ENCODE data around the gene DENND1B. TPM values are rescaled to one million over a fixed set of nuclear protein-coding genes. Genes with fewer than 3 reads are reported as not detected.

The DENND1B gene
- total RNA-seq, 1 experiment from 2014 or later, result 9.6 TPM

DNA sequence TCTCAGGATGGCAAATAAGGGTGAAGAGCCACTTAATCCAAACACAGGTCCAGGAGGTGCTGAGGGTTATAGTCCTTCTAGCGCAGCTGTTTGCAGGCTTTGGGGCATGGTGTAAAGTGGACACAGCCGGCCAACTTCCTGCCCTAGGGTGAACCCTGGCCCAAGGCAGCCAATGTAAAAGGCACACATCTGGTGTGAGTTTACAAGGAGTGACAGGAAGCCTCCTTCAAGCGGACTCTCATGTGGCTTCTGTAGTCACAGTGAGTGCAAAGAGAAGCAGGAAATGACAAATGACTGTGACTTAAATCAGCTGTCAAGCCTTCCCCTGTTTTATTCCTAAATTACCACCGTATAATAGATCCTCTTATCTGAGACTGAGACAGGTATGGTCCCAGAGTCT lies 294.2 kb downstream of the DENND1B start:
- H3K4me1 ChIP-seq (ENCODE audit: control insufficient read depth in 1 of 2, insufficient read depth in 2 of 2, low read length in 2 of 2), result no peaks in the 10 kb centered on the region
- no peak overlapping the region for H3K9ac ChIP-seq (ENCODE audit: low read length)
- no peaks in the 10 kb centered on the region for H3K27me3 ChIP-seq (ENCODE audit: insufficient read depth, low read length)
- RAD21 ChIA-PET (ENCODE audit: low non-redundant PET in 1 of 2, low total read pairs in 2 of 2, uncharacterized antibody in 2 of 2, unreplicated experiment in 2 of 2), result no interaction called here
- DNase-seq (ENCODE audit: low read depth, low spot score) (no peak), ATAC-seq (no peak)
- no peak overlapping the region for H2AFZ ChIP-seq (ENCODE audit: low read depth, low read length, poor library complexity, severe bottlenecking)
- no peak overlapping the region for H3K27ac ChIP-seq (ENCODE audit: low read depth, low read length)
- H4K20me1 ChIP-seq (ENCODE audit: insufficient read depth), result no peaks in the 10 kb centered on the region
- H3K9me2 ChIP-seq (ENCODE audit: insufficient read depth), result no peaks in the 10 kb centered on the region
- CTCF ChIA-PET, result no interaction called here
- no TSS peak for BruUV-seq (replicated peaks)
- TF ChIP-seq CBX3 (IDR thresholded peaks at IDR 0.05; ENCODE audit: low read depth) (no peak), EZH2 (IDR thresholded peaks at IDR 0.05) (no peak), POLR2AphosphoS5 (IDR thresholded peaks at IDR 0.05; ENCODE audit: low read depth, low read length) (no peak), TCF7L2 (IDR thresholded peaks at IDR 0.05; ENCODE audit: borderline replicate concordance, extremely low read depth, insufficient read depth, insufficient read length) (no peak), ZFX (IDR thresholded peaks at IDR 0.05) (no peak), RAD21 (IDR thresholded peaks at IDR 0.05; ENCODE audit: low read depth) (no peak), SP1 (IDR thresholded peaks at IDR 0.05; ENCODE audit: low read depth) (no peak), EGR1 (IDR thresholded peaks at IDR 0.05; ENCODE audit: low read depth) (no peak), EZH2phosphoT487 (IDR thresholded peaks at IDR 0.05; ENCODE audit: borderline replicate concordance) (no peak), JUND (IDR thresholded peaks at IDR 0.05) (no peak), SRF (IDR thresholded peaks at IDR 0.05; ENCODE audit: low read depth) (no peak)
- TF ChIP-seq, protein P1, sequence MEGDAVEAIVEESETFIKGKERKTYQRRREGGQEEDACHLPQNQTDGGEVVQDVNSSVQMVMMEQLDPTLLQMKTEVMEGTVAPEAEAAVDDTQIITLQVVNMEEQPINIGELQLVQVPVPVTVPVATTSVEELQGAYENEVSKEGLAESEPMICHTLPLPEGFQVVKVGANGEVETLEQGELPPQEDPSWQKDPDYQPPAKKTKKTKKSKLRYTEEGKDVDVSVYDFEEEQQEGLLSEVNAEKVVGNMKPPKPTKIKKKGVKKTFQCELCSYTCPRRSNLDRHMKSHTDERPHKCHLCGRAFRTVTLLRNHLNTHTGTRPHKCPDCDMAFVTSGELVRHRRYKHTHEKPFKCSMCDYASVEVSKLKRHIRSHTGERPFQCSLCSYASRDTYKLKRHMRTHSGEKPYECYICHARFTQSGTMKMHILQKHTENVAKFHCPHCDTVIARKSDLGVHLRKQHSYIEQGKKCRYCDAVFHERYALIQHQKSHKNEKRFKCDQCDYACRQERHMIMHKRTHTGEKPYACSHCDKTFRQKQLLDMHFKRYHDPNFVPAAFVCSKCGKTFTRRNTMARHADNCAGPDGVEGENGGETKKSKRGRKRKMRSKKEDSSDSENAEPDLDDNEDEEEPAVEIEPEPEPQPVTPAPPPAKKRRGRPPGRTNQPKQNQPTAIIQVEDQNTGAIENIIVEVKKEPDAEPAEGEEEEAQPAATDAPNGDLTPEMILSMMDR (IDR thresholded peaks at IDR 0.05 in 2 of 3, conservative IDR thresholded peaks at IDR 0.05 in 1 of 3; ENCODE audit: borderline replicate concordance in 1 of 3, insufficient read depth in 1 of 3, low read depth in 2 of 3, low read length in 2 of 3), result no peak
- TF ChIP-seq, protein P2, sequence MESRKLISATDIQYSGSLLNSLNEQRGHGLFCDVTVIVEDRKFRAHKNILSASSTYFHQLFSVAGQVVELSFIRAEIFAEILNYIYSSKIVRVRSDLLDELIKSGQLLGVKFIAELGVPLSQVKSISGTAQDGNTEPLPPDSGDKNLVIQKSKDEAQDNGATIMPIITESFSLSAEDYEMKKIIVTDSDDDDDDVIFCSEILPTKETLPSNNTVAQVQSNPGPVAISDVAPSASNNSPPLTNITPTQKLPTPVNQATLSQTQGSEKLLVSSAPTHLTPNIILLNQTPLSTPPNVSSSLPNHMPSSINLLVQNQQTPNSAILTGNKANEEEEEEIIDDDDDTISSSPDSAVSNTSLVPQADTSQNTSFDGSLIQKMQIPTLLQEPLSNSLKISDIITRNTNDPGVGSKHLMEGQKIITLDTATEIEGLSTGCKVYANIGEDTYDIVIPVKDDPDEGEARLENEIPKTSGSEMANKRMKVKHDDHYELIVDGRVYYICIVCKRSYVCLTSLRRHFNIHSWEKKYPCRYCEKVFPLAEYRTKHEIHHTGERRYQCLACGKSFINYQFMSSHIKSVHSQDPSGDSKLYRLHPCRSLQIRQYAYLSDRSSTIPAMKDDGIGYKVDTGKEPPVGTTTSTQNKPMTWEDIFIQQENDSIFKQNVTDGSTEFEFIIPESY (IDR thresholded peaks at IDR 0.05; ENCODE audit: extremely low read depth, insufficient replicate concordance, low read length), result no peak
- intact Hi-C loops (cut with micrococcal nuclease), result no loop called here
- no peak overlapping the region for H3K4me3 ChIP-seq (replicated peaks in 1 of 2; ENCODE audit: low read depth in 1 of 2, low read length in 2 of 2)
- H3K4me2 ChIP-seq (ENCODE audit: low read length), result no peak overlapping the region
- H3K36me3 ChIP-seq (ENCODE audit: control insufficient read depth in 1 of 2, insufficient read depth in 2 of 2, low read length in 2 of 2), result no peaks in the 10 kb centered on the region
- POLR2A ChIA-PET, result no interaction called here
- no peaks in the 10 kb centered on the region for H3K79me2 ChIP-seq (ENCODE audit: insufficient read depth, low read length)
- no peaks in the 10 kb centered on the region for H3K9me3 ChIP-seq (ENCODE audit: control insufficient read depth in 1 of 2, insufficient read depth in 1 of 2, low read depth in 1 of 2, low read length in 2 of 2)

Data from HCT116 (cell line).